NT2/D1 (cell line): ENCODE results near the gene PGPEP1.

Source experiments
- YY1 ChIP-seq: IDR thresholded peaks from 2 replicates; pipeline ENCODE4 v1.6.1; 2011; ENCODE audit not compliant: insufficient read length, insufficient read depth
- ZNF274 ChIP-seq: IDR thresholded peaks from 2 replicates; pipeline ENCODE4 v1.6.1; 2011; ENCODE audit warnings: mild to moderate bottlenecking, low read depth, low read length

GRCh38 chr19:18336121-18336520, 4.3 kb upstream of the PGPEP1 start:
- TF ChIP-seq ZNF274 (no peak), YY1 (no peak)
